ENCODE data around the gene RDM1.

Gene RDM1

DNA sequence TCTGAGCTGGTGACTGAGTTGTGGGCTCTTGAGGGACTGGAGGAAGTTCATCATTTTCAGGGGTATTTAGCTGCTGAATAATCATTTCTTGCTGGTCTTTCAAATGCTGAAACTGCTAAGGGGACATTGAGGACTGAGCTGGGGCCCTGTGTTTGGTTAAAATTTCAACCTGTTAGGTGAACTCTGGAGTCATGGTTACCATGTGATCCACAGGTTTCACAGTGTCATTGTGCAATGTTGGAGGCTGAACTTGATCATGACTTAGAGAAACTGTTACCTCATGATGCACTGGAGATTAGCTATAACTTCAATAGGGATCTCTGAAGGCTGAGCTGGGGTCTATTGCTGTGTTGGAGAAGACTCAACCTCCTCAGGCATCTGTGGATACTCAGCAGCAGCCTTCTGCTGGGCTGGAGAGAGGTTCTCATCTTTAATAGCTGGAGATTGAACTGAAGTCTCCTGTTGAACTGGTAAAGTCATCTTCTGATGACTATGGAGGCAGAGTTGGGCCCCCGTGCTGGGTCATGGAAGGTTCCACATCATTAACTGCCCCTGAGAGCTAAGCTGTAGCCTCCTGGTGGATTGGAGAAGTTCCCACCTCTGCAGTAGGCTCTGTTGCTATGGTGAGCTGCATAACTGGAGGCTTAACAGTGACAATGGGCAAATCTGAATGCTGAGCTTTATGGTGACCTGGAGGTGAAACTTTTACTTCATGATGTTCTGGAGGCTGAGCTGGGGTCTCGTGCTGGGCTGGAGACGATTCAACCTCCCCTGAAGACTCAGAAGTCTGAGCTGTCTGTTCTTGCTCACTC is 15.2 kb downstream of the RDM1 start:
- no peaks in the 10 kb centered on the region for H3K36me3 ChIP-seq (ENCODE audit: insufficient read depth, low read length)
- H3K4me1 ChIP-seq (ENCODE audit: insufficient read depth, low read length), result no peaks in the 10 kb centered on the region
- no peak overlapping the region for H3K9ac ChIP-seq (ENCODE audit: low read depth, low read length)
- no peaks in the 10 kb centered on the region; the same call in 1 of the 2 replicates for H3K9me3 ChIP-seq (ENCODE audit: control insufficient read depth, insufficient read depth, low read length)

DNA sequence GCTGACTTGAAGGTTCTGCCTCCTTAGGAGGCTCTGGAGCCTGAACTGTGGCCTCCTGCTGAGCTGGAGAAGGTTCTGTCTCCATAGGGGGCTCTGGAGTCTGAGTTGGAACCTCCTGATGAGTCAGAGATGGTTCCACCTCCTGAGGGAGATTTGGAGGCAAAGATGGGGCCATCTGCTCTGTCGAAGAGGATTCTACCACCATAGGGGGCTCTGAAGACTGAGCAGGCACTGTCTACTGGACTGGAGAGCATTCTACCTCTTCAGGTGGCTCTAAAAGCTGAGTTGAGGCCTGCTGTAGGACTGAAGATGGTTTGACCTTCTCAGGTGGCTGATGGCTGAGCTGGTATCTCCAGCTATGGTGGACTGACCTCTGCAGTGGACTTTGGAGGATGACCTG is 16.2 kb downstream of the RDM1 start:
- H3K9me3 ChIP-seq (ENCODE audit: control insufficient read depth, insufficient read depth, low read length), result peaks cover 2% of the 10 kb centered on the region
- H3K4me1 ChIP-seq (ENCODE audit: insufficient read depth, low read length), result no peaks in the 10 kb centered on the region
- H3K9ac ChIP-seq (ENCODE audit: low read depth, low read length), result no peak overlapping the region
- no peaks in the 10 kb centered on the region for H3K36me3 ChIP-seq (ENCODE audit: insufficient read depth, low read length)

GRCh38 chr17:35913609-35914008 is 17.0 kb downstream of the RDM1 start:
- no peak overlapping the region for H3K9ac ChIP-seq (ENCODE audit: low read depth, low read length)
- no peaks in the 10 kb centered on the region for H3K4me1 ChIP-seq (ENCODE audit: insufficient read depth, low read length)
- H3K36me3 ChIP-seq (ENCODE audit: insufficient read depth, low read length), result no peaks in the 10 kb centered on the region
- peaks cover 2% of the 10 kb centered on the region for H3K9me3 ChIP-seq (ENCODE audit: control insufficient read depth, insufficient read depth, low read length)

GRCh38 chr17:35912942-35913341 is 17.6 kb downstream of the RDM1 start:
- Histone ChIP-seq H3K9ac (ENCODE audit: low read depth, low read length) (no peak overlapping the region), H3K36me3 (ENCODE audit: insufficient read depth, low read length) (no peaks in the 10 kb centered on the region), H3K9me3 (ENCODE audit: control insufficient read depth, insufficient read depth, low read length) (peaks cover 2% of the 10 kb centered on the region), H3K4me1 (ENCODE audit: insufficient read depth, low read length) (no peaks in the 10 kb centered on the region)

DNA sequence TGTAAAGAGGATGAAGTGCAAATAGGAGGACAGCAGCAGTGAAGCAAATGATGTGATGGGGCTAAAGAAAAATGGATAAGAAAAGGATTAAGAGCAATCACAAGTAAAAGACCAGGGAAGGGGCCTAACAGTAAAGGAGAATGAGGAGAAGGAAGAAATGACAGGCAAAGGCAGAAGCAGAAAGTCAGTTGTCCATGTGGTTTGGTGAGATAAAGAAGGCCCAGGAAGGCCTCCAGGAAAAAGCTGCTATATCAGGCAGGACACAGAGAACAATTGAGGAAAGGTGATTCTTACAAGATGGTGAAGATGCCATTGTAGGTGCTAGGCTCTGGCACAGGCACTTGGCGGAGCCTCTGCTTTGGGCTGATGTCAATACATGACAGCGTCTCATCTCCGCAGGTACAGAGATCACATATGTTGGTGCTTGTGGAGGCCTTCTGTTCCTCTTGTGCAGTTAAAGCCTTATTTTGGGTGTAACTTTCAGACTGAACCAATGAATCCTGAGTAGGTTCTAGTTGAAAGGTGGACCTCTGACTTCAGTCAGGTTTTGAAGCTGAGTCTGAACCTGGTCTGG is 18.1 kb downstream of the RDM1 start:
- Histone ChIP-seq H3K9ac (ENCODE audit: low read depth, low read length) (no peak overlapping the region), H3K36me3 (ENCODE audit: insufficient read depth, low read length) (no peaks in the 10 kb centered on the region), H3K4me1 (ENCODE audit: insufficient read depth, low read length) (no peaks in the 10 kb centered on the region), H3K9me3 (ENCODE audit: control insufficient read depth, insufficient read depth, low read length) (peaks cover 2% of the 10 kb centered on the region)

- no peaks in the 10 kb centered on the region for H3K36me3 ChIP-seq (ENCODE audit: insufficient read depth, low read length)
- H3K9me3 ChIP-seq (ENCODE audit: control insufficient read depth, insufficient read depth, low read length), result peaks cover 2% of the 10 kb centered on the region; the same call in 1 of the 2 replicates
- no peak overlapping the region for H3K9ac ChIP-seq (ENCODE audit: low read depth, low read length)
- no peaks in the 10 kb centered on the region for H3K4me1 ChIP-seq (ENCODE audit: insufficient read depth, low read length)
Observed at GRCh38 chr17:35909408-35909807, 21.2 kb downstream of the RDM1 start.

- Histone ChIP-seq H3K4me1 (ENCODE audit: insufficient read depth, low read length) (no peaks in the 10 kb centered on the region), H3K9ac (ENCODE audit: low read depth, low read length) (no peak overlapping the region), H3K36me3 (ENCODE audit: insufficient read depth, low read length) (no peaks in the 10 kb centered on the region), H3K9me3 (ENCODE audit: control insufficient read depth, insufficient read depth, low read length) (peaks cover 2% of the 10 kb centered on the region; the same call in 1 of the 2 replicates)
Observed at GRCh38 chr17:35907691-35908090, 22.9 kb downstream of the RDM1 start.

DNA sequence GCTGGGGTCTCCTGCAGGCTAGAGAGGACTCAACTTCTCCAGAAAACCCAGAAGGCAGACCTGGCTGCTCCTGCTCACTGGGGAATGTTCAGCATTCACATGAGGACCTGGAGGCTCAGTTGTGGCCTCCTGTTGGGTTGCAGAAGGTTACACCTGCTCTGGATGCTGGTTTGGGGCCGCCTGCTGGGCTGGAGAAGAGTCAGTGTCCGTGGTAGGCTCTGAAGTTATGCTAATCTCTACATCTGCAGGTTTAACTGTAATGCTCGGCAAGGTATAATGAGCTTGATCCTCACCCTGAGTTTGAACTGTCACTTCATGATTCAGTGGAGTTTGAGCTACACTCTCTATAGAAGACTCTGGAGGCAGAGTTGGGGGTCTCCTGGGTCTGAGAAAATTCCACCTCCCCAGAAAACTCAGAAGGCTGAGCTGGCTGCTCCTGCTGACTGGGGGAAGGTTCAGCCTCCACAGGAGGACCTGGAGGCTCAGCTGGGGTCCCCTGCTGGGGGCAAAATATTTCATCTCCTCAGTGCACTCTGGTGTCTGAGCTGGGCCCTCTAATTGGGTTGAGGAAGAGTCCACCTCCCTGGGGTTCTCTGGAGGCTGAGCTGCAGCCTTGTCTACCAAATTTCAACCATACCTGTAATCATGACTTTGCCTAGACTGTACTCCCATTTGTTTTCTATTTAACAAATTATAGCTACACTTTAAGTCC is 23.5 kb downstream of the RDM1 start:
- H3K9me3 ChIP-seq (ENCODE audit: control insufficient read depth, insufficient read depth, low read length), result peaks cover 2% of the 10 kb centered on the region; the same call in 1 of the 2 replicates
- no peaks in the 10 kb centered on the region for H3K36me3 ChIP-seq (ENCODE audit: insufficient read depth, low read length)
- H3K9ac ChIP-seq (ENCODE audit: low read depth, low read length), result no peak overlapping the region
- no peaks in the 10 kb centered on the region for H3K4me1 ChIP-seq (ENCODE audit: insufficient read depth, low read length)

DNA sequence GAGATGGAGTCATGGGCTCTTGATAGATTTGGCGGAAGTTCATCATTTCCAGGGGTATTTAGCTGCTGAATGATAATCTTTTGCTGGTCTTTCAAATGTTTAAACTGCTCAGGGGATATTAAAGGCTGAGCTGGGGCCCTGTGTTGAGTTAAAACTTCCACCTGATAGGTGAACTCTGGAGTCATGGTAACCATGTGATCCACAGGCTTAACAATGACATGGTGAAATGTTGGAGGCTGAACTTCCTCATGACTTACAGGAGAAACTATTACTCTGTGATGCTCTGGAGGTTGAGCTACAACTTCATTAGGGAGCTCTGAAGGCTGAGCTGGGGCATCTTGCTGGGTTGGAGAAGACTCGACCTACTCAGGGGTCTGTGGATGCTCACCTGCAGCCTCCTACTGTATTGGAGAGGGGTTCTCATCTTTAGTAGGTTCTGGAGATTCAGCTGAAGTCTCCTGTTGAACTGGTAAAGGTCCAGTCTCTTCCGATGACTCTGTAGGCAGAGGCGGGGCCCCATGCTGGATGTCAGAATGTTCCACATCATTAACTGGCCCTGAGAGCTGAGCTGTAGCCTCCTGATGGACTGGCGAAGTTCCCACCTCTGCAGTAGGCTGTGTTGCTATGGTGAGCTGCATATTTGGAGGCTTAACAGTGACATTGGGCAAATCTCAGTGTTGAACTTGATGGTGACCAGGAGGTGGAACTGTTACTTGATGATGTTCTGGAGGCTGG is 24.2 kb downstream of the RDM1 start:
- H3K36me3 ChIP-seq (ENCODE audit: insufficient read depth, low read length), result no peaks in the 10 kb centered on the region
- H3K9ac ChIP-seq (ENCODE audit: low read depth, low read length), result no peak overlapping the region
- H3K9me3 ChIP-seq (ENCODE audit: control insufficient read depth, insufficient read depth, low read length), result peaks cover 2% of the 10 kb centered on the region; the same call in 1 of the 2 replicates
- H3K4me1 ChIP-seq (ENCODE audit: insufficient read depth, low read length), result no peaks in the 10 kb centered on the region

- no peaks in the 10 kb centered on the region for H3K9me3 ChIP-seq (ENCODE audit: control insufficient read depth, insufficient read depth, low read length)
- H3K36me3 ChIP-seq (ENCODE audit: insufficient read depth, low read length), result no peaks in the 10 kb centered on the region
- H3K4me1 ChIP-seq (ENCODE audit: insufficient read depth, low read length), result no peaks in the 10 kb centered on the region
- H3K9ac ChIP-seq (ENCODE audit: low read depth, low read length), result no peak overlapping the region
Observed at GRCh38 chr17:35903451-35903850, 27.1 kb downstream of the RDM1 start.

GRCh38 chr17:35901631-35902175 is 28.9 kb downstream of the RDM1 start:
- H3K9ac ChIP-seq (ENCODE audit: low read depth, low read length), result no peak overlapping the region
- H3K36me3 ChIP-seq (ENCODE audit: insufficient read depth, low read length), result no peaks in the 10 kb centered on the region
- H3K9me3 ChIP-seq (ENCODE audit: control insufficient read depth, insufficient read depth, low read length), result no peaks in the 10 kb centered on the region
- H3K4me1 ChIP-seq (ENCODE audit: insufficient read depth, low read length), result no peaks in the 10 kb centered on the region

- H3K4me1 ChIP-seq (ENCODE audit: insufficient read depth, low read length), result no peaks in the 10 kb centered on the region
- H3K9ac ChIP-seq (ENCODE audit: low read depth, low read length), result no peak overlapping the region
- H3K36me3 ChIP-seq (ENCODE audit: insufficient read depth, low read length), result no peaks in the 10 kb centered on the region
- no peaks in the 10 kb centered on the region for H3K9me3 ChIP-seq (ENCODE audit: control insufficient read depth, insufficient read depth, low read length)
Observed at GRCh38 chr17:35900708-35901480, 29.7 kb downstream of the RDM1 start.

GRCh38 chr17:35900280-35900679 is 30.3 kb downstream of the RDM1 start:
- Histone ChIP-seq H3K4me1 (ENCODE audit: insufficient read depth, low read length) (no peaks in the 10 kb centered on the region), H3K9ac (ENCODE audit: low read depth, low read length) (no peak overlapping the region), H3K36me3 (ENCODE audit: insufficient read depth, low read length) (no peaks in the 10 kb centered on the region), H3K9me3 (ENCODE audit: control insufficient read depth, insufficient read depth, low read length) (no peaks in the 10 kb centered on the region)
